Sigmoid colon (tissue), 4 donors: ENCODE results near the gene AP3B1.

Experiments
- EP300 ChIP-seq, 4 donors: sonication (generic); formaldehyde crosslinking; IDR thresholded peaks; one replicate each; pipeline ENCODE4 v1.6.1; 2017; ENCODE audit warnings: antibody characterized with exemption in 4 of 4
- POLR2A ChIP-seq, 2 donors: fragments of 450-650 bp; IDR thresholded peaks; one replicate each; pipeline ENCODE4 v1.6.1; 2016; ENCODE audit warnings: antibody characterized with exemption in 2 of 2, mild to moderate bottlenecking in 2 of 2, moderate library complexity in 2 of 2
- POLR2AphosphoS5 ChIP-seq, 4 donors: sonication (generic); formaldehyde crosslinking; IDR thresholded peaks; one replicate each; pipeline ENCODE4 v1.6.1; 2017; ENCODE audit warnings: antibody characterized with exemption in 4 of 4
- TF ChIP-seq, protein P1 (sequence below), 4 experiments: fragments of 450-650 bp in 3 of 4; fragments of 200-600 bp in 1 of 4; IDR thresholded peaks; one replicate each; pipeline ENCODE4 v1.5.1; 2016 to 2019; ENCODE audit warnings: antibody characterized with exemption in 4 of 4, mild to moderate bottlenecking in 3 of 4, moderate library complexity in 2 of 4

DNA sequence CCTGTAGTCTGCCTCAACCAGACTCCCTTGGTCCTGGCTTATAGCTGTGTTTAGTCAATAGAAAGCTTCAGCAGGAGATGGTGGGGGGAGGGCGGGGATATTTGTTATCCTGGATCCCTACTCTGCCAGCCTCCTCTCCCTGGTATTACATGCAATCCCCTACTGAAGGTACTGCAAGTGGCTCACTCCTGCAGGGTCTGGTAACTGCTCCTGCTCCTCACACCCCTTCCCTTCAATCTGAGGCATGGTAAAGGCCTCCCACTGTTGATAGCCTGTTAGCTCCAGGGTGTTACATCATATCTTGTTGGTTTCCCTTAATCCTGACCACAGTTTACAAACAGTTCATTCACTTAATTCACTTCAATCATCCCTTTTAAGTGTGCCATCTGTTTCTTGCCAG, 137.5 kb downstream of the AP3B1 start:
- TF ChIP-seq, protein P1, sequence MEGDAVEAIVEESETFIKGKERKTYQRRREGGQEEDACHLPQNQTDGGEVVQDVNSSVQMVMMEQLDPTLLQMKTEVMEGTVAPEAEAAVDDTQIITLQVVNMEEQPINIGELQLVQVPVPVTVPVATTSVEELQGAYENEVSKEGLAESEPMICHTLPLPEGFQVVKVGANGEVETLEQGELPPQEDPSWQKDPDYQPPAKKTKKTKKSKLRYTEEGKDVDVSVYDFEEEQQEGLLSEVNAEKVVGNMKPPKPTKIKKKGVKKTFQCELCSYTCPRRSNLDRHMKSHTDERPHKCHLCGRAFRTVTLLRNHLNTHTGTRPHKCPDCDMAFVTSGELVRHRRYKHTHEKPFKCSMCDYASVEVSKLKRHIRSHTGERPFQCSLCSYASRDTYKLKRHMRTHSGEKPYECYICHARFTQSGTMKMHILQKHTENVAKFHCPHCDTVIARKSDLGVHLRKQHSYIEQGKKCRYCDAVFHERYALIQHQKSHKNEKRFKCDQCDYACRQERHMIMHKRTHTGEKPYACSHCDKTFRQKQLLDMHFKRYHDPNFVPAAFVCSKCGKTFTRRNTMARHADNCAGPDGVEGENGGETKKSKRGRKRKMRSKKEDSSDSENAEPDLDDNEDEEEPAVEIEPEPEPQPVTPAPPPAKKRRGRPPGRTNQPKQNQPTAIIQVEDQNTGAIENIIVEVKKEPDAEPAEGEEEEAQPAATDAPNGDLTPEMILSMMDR (IDR thresholded peaks at IDR 0.05), result no peak
- TF ChIP-seq POLR2A (IDR thresholded peaks at IDR 0.05) (no peak), POLR2AphosphoS5 (IDR thresholded peaks at IDR 0.05) (no peak), EP300 (IDR thresholded peaks at IDR 0.05) (no peak)
